ENCODE measurements around the gene CD24. TPM values are rescaled to one million over a fixed set of nuclear protein-coding genes. Genes with fewer than 3 reads are reported as not detected.
A peak's percentile ranks its signal among the peaks of the same experiment; 100 is the strongest.
"Not testable (repeated sequence)": the region's sequence is repeated elsewhere in the genome, so short reads cannot be mapped to it uniquely, and the experiment has no call there.

CD24 gene
- total RNA-seq, 1 experiment from 2014 or later, result 937 TPM

DNA sequence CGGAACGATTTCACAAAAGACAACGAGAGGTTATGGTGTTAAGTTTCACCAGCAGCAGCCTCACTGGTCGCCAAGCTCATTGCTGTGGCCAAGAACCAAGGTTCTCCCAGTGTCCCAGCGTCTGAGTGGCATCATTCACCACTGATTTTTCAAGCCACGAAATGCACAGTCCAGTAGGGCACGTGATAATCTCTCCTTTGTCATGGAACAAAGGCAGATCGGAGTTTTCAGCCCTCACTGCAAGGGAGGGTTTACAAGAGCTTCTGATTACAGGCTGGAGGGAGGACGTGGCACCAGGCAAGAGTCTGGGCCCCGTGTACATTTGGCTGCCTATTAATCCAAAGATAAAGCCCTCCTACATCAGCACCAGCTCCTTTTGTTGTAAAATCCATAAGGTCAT lies 2.0 kb downstream of the CD24 start:
- ChIA-PET CTCF (no interaction called here), POLR2A (interaction anchor here (0.7 kb wide), 1 partner anchor 75 kb away, joined by 3 read pairs; no protein-coding TSS in a partner anchor)
- Mint-ChIP-seq H3K9me3 (peaks cover 6% of the 10 kb centered on the region; the same call in 1 of the 2 replicates), H3K27ac (peak overlapping the region; percentile 93), H3K27me3 (ENCODE audit: low read depth) (no peaks in the 10 kb centered on the region), H3K36me3 (peaks cover 45% of the 10 kb centered on the region), H3K4me1 (peaks cover 36% of the 10 kb centered on the region), H3K4me3 (peak overlapping the region; percentile 94)
- DNase-seq (ENCODE audit: low spot score), result no peak
- no peak for ATAC-seq
- TF ChIP-seq ATF3 (CRISPR knock-in tag; conservative IDR thresholded peaks at IDR 0.05), result no peak
- peak; percentile 38; the same call in 1 of the 2 replicates for TF ChIP-seq EMX1 (CRISPR knock-in tag; IDR thresholded peaks at IDR 0.05)
- TF ChIP-seq, protein P1, sequence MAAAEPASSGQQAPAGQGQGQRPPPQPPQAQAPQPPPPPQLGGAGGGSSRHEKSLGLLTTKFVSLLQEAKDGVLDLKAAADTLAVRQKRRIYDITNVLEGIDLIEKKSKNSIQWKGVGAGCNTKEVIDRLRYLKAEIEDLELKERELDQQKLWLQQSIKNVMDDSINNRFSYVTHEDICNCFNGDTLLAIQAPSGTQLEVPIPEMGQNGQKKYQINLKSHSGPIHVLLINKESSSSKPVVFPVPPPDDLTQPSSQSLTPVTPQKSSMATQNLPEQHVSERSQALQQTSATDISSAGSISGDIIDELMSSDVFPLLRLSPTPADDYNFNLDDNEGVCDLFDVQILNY (CRISPR knock-in tag; IDR thresholded peaks at IDR 0.05), result no peak
- no peak for TF ChIP-seq ZNF263 (CRISPR knock-in tag; IDR thresholded peaks at IDR 0.05; ENCODE audit: low read depth)
- 0 out of 2 replicates have a peak, but pooled peaks have one; percentile 56 for TF ChIP-seq ZBTB43 (CRISPR knock-in tag; IDR thresholded peaks at IDR 0.05)
- TF ChIP-seq USF2 (CRISPR knock-in tag; IDR thresholded peaks at IDR 0.05), result peak; percentile 61
- peak; percentile 49 for TF ChIP-seq SP1 (CRISPR knock-in tag; conservative IDR thresholded peaks at IDR 0.05)
- TF ChIP-seq MLX (CRISPR knock-in tag; IDR thresholded peaks at IDR 0.05), result no peak
- peak; percentile 56; the same call in 1 of the 2 replicates for TF ChIP-seq USF1 (CRISPR knock-in tag; IDR thresholded peaks at IDR 0.05)
- TF ChIP-seq ZNF416 (CRISPR knock-in tag; IDR thresholded peaks at IDR 0.05), result no peak
- no peak for TF ChIP-seq ZBTB21 (CRISPR knock-in tag; IDR thresholded peaks at IDR 0.05; ENCODE audit: borderline replicate concordance)
- TF ChIP-seq ZNF396 (CRISPR knock-in tag; IDR thresholded peaks at IDR 0.05; ENCODE audit: borderline replicate concordance), result no peak
- TF ChIP-seq, protein P2, sequence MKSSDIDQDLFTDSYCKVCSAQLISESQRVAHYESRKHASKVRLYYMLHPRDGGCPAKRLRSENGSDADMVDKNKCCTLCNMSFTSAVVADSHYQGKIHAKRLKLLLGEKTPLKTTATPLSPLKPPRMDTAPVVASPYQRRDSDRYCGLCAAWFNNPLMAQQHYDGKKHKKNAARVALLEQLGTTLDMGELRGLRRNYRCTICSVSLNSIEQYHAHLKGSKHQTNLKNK (CRISPR knock-in tag; IDR thresholded peaks at IDR 0.05), result peak; percentile 73
- TF ChIP-seq, protein P3, sequence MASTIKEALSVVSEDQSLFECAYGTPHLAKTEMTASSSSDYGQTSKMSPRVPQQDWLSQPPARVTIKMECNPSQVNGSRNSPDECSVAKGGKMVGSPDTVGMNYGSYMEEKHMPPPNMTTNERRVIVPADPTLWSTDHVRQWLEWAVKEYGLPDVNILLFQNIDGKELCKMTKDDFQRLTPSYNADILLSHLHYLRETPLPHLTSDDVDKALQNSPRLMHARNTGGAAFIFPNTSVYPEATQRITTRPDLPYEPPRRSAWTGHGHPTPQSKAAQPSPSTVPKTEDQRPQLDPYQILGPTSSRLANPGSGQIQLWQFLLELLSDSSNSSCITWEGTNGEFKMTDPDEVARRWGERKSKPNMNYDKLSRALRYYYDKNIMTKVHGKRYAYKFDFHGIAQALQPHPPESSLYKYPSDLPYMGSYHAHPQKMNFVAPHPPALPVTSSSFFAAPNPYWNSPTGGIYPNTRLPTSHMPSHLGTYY (CRISPR knock-in tag; IDR thresholded peaks at IDR 0.05), result peak; percentile 84
- no peak for TF ChIP-seq E2F1 (CRISPR knock-in tag; IDR thresholded peaks at IDR 0.05)
- no peak for TF ChIP-seq GRHL2 (CRISPR knock-in tag; IDR thresholded peaks at IDR 0.05; ENCODE audit: insufficient replicate concordance, severe bottlenecking)

DNA sequence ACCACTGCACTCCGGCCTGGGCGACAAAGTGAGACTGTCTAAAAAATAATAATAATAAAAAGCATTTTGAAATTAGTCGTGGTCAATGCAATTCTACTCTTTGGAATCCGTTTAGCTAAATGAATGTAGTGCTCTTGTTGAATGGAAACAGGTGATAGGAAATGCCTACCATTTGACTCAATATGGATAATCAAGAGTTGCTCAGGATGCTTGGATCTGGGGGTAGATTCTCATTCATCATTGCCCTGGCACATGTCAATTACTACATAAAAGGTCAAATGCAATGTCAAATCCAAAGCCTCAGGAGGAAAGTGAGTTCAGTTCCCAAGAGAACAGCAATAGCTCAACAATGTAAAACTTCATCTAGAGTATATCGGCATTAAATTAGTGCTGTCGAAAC lies 3.8 kb downstream of the CD24 start:
- H3K27ac Mint-ChIP-seq, result peak overlapping the region; percentile 91
- peaks cover 45% of the 10 kb centered on the region for H3K36me3 Mint-ChIP-seq
- POLR2A ChIA-PET; DNase-seq (ENCODE audit: low spot score); ATAC-seq; H3K9me3 Mint-ChIP-seq; CTCF ChIA-PET; H3K27me3 Mint-ChIP-seq (ENCODE audit: low read depth): not testable (repeated sequence)
- peaks cover 20% of the 10 kb centered on the region for H3K4me1 Mint-ChIP-seq
- H3K4me3 Mint-ChIP-seq, result peak overlapping the region; percentile 58
